ENCODE data around the gene NTRK3.

The NTRK3 gene

GRCh38 chr15:88230823-88231222 is 25.7 kb downstream of the NTRK3 start:
- DNase-seq (ENCODE audit: low spot score) = no peak

GRCh38 chr15:88225461-88225860 is 31.1 kb downstream of the NTRK3 start:
- no peak for DNase-seq (ENCODE audit: low spot score)

- no peak for DNase-seq (ENCODE audit: low spot score)
Measured at GRCh38 chr15:88223084-88223483, 33.5 kb downstream of the NTRK3 start.

GRCh38 chr15:88221836-88222235 is 34.7 kb downstream of the NTRK3 start:
- DNase-seq (ENCODE audit: low spot score) = no peak

- no peak for DNase-seq (ENCODE audit: low spot score)
Measured at GRCh38 chr15:88220443-88221335, 35.9 kb downstream of the NTRK3 start.

- no peak for DNase-seq (ENCODE audit: low spot score)
Measured at GRCh38 chr15:88219623-88220022, 36.9 kb downstream of the NTRK3 start.

GRCh38 chr15:88218557-88219221 is 37.9 kb downstream of the NTRK3 start:
- no peak for DNase-seq (ENCODE audit: low spot score)

GRCh38 chr15:88215066-88215648 is 41.4 kb downstream of the NTRK3 start:
- no peak for DNase-seq (ENCODE audit: low spot score)

- no peak for DNase-seq (ENCODE audit: low spot score)
Measured at GRCh38 chr15:88209111-88209510, 47.4 kb downstream of the NTRK3 start.

GRCh38 chr15:88208396-88208795 is 48.1 kb downstream of the NTRK3 start:
- DNase-seq (ENCODE audit: low spot score) = no peak

GRCh38 chr15:88207565-88207964 is 49.0 kb downstream of the NTRK3 start:
- DNase-seq (ENCODE audit: low spot score) = no peak

- no peak for DNase-seq (ENCODE audit: low spot score)
Measured at GRCh38 chr15:88204584-88204983, 52.0 kb downstream of the NTRK3 start.

- DNase-seq (ENCODE audit: low spot score) = no peak
Measured at GRCh38 chr15:88202231-88202630, 54.3 kb downstream of the NTRK3 start.

- DNase-seq (ENCODE audit: low spot score) = no peak
Measured at GRCh38 chr15:88201207-88201606, 55.3 kb downstream of the NTRK3 start.

- no peak for DNase-seq (ENCODE audit: low spot score)
Measured at GRCh38 chr15:88196961-88197360, 59.6 kb downstream of the NTRK3 start.

GRCh38 chr15:88194162-88194561 is 62.4 kb downstream of the NTRK3 start:
- no peak for DNase-seq (ENCODE audit: low spot score)

- no peak for DNase-seq (ENCODE audit: low spot score)
Measured at GRCh38 chr15:88193415-88193814, 63.1 kb downstream of the NTRK3 start.

- DNase-seq (ENCODE audit: low spot score) = no peak
Measured at GRCh38 chr15:88191812-88192165, 64.8 kb downstream of the NTRK3 start.

- DNase-seq (ENCODE audit: low spot score) = no peak
Measured at GRCh38 chr15:88190232-88190631, 66.3 kb downstream of the NTRK3 start.

- no peak for DNase-seq (ENCODE audit: low spot score)
Measured at GRCh38 chr15:88188300-88188699, 68.2 kb downstream of the NTRK3 start.

- DNase-seq (ENCODE audit: low spot score) = no peak
Measured at GRCh38 chr15:88187195-88187594, 69.3 kb downstream of the NTRK3 start.

- DNase-seq (ENCODE audit: low spot score) = no peak
Measured at GRCh38 chr15:88185584-88185983, 71.0 kb downstream of the NTRK3 start.

GRCh38 chr15:88181613-88182012 is 74.9 kb downstream of the NTRK3 start:
- DNase-seq (ENCODE audit: low spot score) = no peak

All from CD4-positive, alpha-beta T cell treated with Interleukin-15 for 4 hours (primary cell).